Measurements from ENCODE around the gene TSPAN19. TPM values are rescaled to one million over a fixed set of nuclear protein-coding genes. Genes with fewer than 3 reads are reported as not detected.
"Not testable (repeated sequence)": the region's sequence is repeated elsewhere in the genome, so short reads cannot be mapped to it uniquely, and the experiment has no call there.

The TSPAN19 gene
- total RNA-seq, 1 donor from 2014 or later = 0.31 TPM

- Mint-ChIP-seq H3K4me1 (no peaks in the 10 kb centered on the region), H3K36me3 (no peaks in the 10 kb centered on the region), H3K27ac (no peak overlapping the region), H3K27me3 (ENCODE audit: low read depth) (no peaks in the 10 kb centered on the region), H3K9me3 (peaks cover under 1% of the 10 kb centered on the region), H3K4me3 (no peak overlapping the region)
- DNase-seq (ENCODE audit: low spot score in 2 of 2, unreplicated experiment in 2 of 2) = no peak
- TF ChIP-seq, protein P1, sequence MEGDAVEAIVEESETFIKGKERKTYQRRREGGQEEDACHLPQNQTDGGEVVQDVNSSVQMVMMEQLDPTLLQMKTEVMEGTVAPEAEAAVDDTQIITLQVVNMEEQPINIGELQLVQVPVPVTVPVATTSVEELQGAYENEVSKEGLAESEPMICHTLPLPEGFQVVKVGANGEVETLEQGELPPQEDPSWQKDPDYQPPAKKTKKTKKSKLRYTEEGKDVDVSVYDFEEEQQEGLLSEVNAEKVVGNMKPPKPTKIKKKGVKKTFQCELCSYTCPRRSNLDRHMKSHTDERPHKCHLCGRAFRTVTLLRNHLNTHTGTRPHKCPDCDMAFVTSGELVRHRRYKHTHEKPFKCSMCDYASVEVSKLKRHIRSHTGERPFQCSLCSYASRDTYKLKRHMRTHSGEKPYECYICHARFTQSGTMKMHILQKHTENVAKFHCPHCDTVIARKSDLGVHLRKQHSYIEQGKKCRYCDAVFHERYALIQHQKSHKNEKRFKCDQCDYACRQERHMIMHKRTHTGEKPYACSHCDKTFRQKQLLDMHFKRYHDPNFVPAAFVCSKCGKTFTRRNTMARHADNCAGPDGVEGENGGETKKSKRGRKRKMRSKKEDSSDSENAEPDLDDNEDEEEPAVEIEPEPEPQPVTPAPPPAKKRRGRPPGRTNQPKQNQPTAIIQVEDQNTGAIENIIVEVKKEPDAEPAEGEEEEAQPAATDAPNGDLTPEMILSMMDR (IDR thresholded peaks at IDR 0.05; ENCODE audit: unreplicated experiment) = no peak
Observed at GRCh38 chr12:85007836-85008235, 28.2 kb downstream of the TSPAN19 start.

GRCh38 chr12:85006206-85006605 is 29.9 kb downstream of the TSPAN19 start:
- H3K4me3 Mint-ChIP-seq = no peak overlapping the region
- TF ChIP-seq, protein P1 (IDR thresholded peaks at IDR 0.05; ENCODE audit: unreplicated experiment) = no peak
- DNase-seq (ENCODE audit: low spot score in 2 of 2, unreplicated experiment in 2 of 2) = no peak
- H3K27ac Mint-ChIP-seq = no peak overlapping the region
- H3K9me3 Mint-ChIP-seq = peaks cover 9% of the 10 kb centered on the region
- H3K36me3 Mint-ChIP-seq = no peaks in the 10 kb centered on the region
- H3K4me1 Mint-ChIP-seq = no peaks in the 10 kb centered on the region
- no peaks in the 10 kb centered on the region for H3K27me3 Mint-ChIP-seq (ENCODE audit: low read depth)

DNA sequence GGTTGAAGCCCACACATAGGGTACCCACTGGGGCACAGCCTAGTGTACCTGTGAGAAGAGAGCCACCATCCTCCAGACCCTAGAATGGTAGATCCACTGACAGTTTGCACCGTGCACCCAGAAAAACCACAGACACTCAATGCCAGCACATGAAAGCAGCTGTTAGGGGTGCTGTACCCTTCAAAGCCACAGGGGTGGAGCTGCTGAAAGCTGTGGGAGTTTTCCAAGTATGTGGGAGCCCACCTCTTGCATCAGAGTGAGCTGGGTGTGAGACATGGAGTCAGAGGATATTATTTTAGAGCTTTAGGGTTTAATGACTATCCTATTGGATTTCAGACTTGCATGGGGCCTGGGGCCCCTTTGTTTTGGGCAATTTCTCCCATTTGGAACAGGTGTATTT is 30.5 kb downstream of the TSPAN19 start:
- H3K4me3 Mint-ChIP-seq = no peak overlapping the region
- peaks cover 9% of the 10 kb centered on the region for H3K9me3 Mint-ChIP-seq
- no peak overlapping the region for H3K27ac Mint-ChIP-seq
- DNase-seq (ENCODE audit: low spot score in 2 of 2, unreplicated experiment in 2 of 2) = no peak
- no peaks in the 10 kb centered on the region for H3K4me1 Mint-ChIP-seq
- H3K27me3 Mint-ChIP-seq (ENCODE audit: low read depth) = no peaks in the 10 kb centered on the region
- TF ChIP-seq, protein P1 (IDR thresholded peaks at IDR 0.05; ENCODE audit: unreplicated experiment) = no peak
- H3K36me3 Mint-ChIP-seq = no peaks in the 10 kb centered on the region

GRCh38 chr12:85005047-85005446 is 31.0 kb downstream of the TSPAN19 start:
- not testable (repeated sequence) for H3K4me3 Mint-ChIP-seq; DNase-seq (ENCODE audit: low spot score in 2 of 2, unreplicated experiment in 2 of 2); H3K27ac Mint-ChIP-seq; H3K9me3 Mint-ChIP-seq; H3K36me3 Mint-ChIP-seq; H3K4me1 Mint-ChIP-seq; H3K27me3 Mint-ChIP-seq (ENCODE audit: low read depth)

DNA sequence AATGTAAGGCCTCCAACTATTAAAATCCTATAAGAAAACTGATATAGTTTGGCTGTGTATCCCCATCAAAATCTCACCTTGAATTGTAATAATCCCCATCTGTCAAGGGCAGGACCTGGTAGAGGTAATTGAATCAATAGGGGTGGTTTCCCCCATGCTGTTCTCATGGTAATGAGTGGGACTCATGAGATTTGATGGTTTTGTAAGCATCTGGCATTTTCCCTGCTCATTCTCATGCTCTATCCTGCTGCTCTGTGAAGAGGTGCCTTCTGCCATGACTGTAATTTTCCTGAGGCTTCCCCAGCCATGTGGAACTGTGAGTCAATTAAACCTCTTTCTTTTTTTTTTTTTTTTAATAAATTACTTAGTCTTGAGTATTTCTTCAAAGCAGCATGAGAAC is 31.9 kb downstream of the TSPAN19 start:
- TF ChIP-seq, protein P1 (IDR thresholded peaks at IDR 0.05; ENCODE audit: unreplicated experiment) = no peak
- no peak overlapping the region for H3K27ac Mint-ChIP-seq

DNA sequence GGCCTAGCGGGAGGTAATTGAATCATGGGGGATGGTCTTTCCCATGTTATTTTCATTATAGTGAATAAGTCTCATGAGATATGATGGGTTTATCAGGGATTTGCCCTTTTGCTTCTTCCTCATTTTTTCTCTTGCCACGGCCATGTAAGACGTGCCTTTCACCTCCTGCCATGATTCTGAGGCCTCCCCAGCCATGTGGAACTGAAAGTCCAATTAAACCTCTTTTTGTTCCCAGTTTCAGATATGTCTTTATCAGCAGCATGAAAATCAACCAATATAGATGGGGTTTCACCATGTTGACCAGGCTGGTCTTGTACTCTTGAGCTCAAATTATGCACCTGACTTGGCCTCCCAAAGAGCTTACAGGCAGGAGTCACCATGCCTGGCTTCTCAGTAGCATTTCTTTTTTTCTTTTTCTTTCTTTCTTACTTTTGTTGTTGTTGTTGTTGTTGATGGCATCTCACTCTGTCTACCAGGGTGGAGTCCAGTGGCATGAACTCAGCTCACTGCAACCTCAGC is 33.2 kb downstream of the TSPAN19 start:
- H3K4me1 Mint-ChIP-seq = no peaks in the 10 kb centered on the region
- TF ChIP-seq, protein P1 (IDR thresholded peaks at IDR 0.05; ENCODE audit: unreplicated experiment) = no peak
- no peak overlapping the region for H3K4me3 Mint-ChIP-seq
- no peaks in the 10 kb centered on the region for H3K36me3 Mint-ChIP-seq
- no peak for DNase-seq (ENCODE audit: low spot score in 2 of 2, unreplicated experiment in 2 of 2)
- no peak overlapping the region for H3K27ac Mint-ChIP-seq
- H3K27me3 Mint-ChIP-seq (ENCODE audit: low read depth) = no peaks in the 10 kb centered on the region
- peaks cover 9% of the 10 kb centered on the region for H3K9me3 Mint-ChIP-seq

More for the DNA sequence above, 31.9 kb downstream of the TSPAN19 start:
- H3K4me1 Mint-ChIP-seq = no peaks in the 10 kb centered on the region
- H3K9me3 Mint-ChIP-seq = peaks cover 9% of the 10 kb centered on the region
- no peaks in the 10 kb centered on the region for H3K36me3 Mint-ChIP-seq
- no peaks in the 10 kb centered on the region for H3K27me3 Mint-ChIP-seq (ENCODE audit: low read depth)
- no peak overlapping the region for H3K4me3 Mint-ChIP-seq
- DNase-seq (ENCODE audit: low spot score in 2 of 2, unreplicated experiment in 2 of 2) = no peak
